Astrocyte of the cerebellum (primary cell): ENCODE measurements around the gene CALML6.

Source experiments
- DNase-seq: peaks from one replicate; pipeline ENCODE4 v3.0.0-alpha.2; 2011; ENCODE audit warnings: low read depth
- H3K4me3 ChIP-seq: 2 replicates; pipeline ENCODE4 v1.5.1; 2011; ENCODE audit warnings: mild to moderate bottlenecking, low read depth, low read length, moderate library complexity
- in situ Hi-C: cut with HindIII; loops from 2 replicates; pipeline ENCODE4 v1.10.0; 2017; ENCODE audit warnings: low sequenced_read_pairs
- TF ChIP-seq, protein P1 (sequence below): IDR thresholded peaks from 2 replicates; pipeline ENCODE4 v1.5.1; 2012; ENCODE audit warnings: low read length, low read depth, moderate library complexity, mild to moderate bottlenecking; ENCODE audit errors: missing control alignments

The CALML6 gene

DNA sequence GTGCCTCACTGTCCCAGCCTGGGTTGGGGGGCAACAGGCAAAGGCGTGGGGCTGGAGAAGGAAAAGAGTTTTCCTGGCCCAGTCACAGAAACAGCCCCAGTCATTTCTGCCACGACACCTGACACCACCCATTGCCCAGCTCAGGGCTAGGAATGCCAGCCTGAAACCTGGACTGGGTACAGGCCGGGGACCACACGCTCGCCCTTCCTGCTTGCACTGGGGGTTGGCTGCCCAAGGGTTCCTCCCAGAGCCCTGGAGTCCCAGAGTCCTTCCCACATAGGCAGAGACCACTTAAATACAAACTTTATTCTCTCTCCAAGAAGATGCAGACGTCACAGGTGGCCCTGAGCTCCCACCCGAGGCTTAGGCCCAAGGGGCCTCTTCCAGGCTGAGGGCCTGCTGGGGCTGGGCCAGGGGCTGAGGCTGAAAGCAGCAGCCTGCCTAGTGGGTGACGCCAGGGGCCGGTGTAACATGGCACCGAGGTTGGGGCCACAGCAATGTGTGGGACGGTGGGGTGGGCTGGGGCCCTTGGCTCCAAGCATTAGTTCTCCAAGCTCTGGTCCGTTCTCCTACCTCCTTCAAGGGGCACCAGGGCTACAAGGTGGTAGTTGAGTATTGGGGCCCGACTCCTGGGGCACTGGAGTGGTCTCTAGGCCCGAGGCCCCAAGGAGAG is 2.4 kb downstream of the CALML6 start:
- no peak for DNase-seq
- in situ Hi-C loops = no loop called here
- H3K4me3 ChIP-seq = no peak overlapping the region
- TF ChIP-seq, protein P1, sequence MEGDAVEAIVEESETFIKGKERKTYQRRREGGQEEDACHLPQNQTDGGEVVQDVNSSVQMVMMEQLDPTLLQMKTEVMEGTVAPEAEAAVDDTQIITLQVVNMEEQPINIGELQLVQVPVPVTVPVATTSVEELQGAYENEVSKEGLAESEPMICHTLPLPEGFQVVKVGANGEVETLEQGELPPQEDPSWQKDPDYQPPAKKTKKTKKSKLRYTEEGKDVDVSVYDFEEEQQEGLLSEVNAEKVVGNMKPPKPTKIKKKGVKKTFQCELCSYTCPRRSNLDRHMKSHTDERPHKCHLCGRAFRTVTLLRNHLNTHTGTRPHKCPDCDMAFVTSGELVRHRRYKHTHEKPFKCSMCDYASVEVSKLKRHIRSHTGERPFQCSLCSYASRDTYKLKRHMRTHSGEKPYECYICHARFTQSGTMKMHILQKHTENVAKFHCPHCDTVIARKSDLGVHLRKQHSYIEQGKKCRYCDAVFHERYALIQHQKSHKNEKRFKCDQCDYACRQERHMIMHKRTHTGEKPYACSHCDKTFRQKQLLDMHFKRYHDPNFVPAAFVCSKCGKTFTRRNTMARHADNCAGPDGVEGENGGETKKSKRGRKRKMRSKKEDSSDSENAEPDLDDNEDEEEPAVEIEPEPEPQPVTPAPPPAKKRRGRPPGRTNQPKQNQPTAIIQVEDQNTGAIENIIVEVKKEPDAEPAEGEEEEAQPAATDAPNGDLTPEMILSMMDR = no peak

DNA sequence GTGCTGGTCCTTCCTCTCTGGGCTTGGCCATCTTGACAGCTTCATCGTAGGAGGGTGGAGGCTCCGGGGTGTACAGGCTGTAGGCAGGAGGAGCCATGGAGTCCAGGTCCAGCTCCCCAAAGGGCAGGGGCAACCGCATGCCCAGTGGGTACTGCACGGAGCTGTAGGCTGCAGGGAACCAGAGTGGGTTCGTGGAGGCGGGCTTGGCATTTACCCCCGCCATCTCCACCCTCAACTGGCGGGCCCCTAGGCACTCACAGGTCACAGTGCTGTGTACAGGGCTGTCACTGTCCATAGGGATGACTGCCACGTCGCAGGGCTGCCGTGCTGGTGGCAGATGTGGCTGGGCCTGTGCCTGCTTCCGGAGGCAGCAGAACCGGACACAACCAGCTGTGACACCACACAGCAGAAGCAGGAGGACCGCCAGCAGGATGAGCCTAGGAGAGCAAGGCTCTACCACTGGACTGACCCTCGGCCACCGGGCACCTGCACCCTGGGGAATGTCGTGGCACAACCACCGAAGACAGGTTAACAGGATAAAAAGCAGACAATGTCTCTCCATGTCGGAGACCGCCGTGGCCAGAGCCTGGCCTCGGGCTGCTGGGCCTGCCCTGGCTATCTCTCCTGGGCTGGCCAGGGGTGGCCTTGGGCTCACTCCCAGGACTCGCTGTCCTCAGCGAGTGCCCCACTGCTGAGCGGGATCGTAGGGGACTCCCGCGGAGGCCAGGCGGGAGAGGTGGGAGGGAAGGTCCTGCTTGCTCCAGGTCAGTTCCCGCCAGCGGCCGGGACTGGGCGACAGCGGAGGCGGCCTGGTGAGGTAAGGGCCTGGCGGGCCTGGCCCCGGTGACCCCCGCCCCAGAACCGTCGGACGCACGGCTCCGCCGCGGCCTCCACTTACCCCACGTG is 3.2 kb downstream of the CALML6 start:
- DNase-seq = no peak
- in situ Hi-C loops = no loop called here
- TF ChIP-seq, protein P1 = no peak
- peak overlapping the region; percentile 43 for H3K4me3 ChIP-seq

DNA sequence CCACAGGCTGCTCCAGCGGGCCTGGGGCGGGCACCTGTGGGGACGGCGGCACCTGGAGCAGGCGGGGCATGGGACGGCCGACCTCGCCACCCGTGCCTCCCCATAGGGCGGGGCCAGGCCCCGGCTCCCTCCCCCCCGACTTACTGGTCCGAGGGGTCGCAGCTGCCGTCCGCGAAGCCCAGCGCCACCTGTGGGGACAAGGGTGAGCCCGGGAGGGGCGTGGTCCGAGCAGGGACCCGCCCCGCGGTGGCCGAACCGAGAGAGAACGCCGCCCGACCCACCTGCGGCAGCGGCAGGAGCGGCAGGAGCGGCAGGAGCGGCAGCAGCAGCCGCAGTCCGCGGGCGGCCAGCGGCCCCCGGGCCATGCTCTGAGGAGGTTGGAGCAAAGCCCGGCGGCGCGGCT is 3.8 kb downstream of the CALML6 start, which contains the start of gene TMEM52:
TSS of gene TMEM52 (minus strand) at position 379 of the 403 bp plus-strand sequence. CDS start at position 365, 14 bp downstream.
- peak within 1 kb of the TSS; percentile 43 for H3K4me3 ChIP-seq
- in situ Hi-C loops = no loop called here
- no peak for DNase-seq
- TF ChIP-seq, protein P1 = no peak

DNA sequence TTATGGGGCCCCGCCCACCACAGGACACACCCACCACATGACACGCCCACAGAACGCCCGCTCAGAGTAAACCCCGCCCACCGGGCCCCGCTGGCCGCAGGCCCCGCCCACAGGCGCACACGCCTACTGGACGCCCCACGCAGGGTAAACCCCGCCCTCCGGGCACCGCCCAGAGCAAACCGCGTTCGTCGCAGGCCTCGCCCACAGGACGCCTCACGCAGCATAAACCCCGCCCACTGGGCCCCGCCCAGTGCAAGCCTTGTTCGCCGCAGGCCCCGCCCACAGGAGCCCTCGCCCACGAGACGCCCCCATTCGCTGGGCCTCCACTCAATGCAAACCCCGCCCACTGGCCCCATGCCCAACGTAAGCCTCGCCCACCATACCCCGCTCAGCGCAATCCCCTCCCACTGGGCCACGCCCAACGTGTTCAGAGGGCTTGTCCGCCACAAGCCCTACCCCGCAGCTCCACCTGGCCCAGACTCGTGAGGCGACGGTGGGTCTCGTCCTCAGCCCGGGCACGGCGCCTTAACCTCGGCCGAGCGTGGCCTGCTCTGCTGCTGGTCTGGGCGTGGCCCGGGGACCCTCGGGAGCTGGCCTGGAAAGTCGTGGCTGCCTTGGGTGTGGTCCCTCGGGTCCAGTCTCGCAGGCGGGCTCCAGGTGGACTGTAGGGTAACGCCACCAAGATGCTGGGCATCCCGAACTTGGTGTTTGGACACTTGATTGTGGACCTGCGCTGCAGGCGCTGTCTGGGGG is 4.4 kb downstream of the CALML6 start:
- DNase-seq = peak; percentile 79
- in situ Hi-C loops = no loop called here
- peak overlapping the region; percentile 43 for H3K4me3 ChIP-seq
- TF ChIP-seq, protein P1 = no peak

DNA sequence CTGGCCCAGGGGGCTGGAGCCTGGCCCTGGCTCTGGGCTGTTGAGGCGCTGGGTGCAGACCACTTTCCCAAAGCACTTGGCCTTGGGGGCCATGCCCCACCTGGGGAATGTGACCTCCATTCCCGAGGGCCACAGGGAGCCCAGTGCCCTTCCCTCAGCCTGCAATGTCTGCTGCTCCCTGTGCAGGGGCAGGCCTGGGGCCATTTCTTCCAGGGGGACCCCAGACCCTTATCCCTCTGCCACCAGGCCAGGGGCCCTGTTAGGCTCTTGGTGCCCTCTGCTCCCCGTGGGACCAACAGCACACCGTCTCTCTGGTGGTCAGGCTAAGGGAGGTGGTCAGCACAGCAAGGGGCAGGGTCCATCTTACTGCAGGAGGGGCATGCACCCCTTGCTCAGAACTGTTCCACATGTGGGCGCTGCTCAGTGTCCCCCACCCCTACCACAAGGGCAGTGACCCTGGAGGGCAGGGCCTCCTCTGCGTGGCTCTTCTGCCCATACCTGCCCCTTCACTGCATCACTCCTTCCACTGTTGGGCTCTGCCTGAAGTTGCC is 5.1 kb downstream of the CALML6 start:
- H3K4me3 ChIP-seq = no peak overlapping the region
- TF ChIP-seq, protein P1 = no peak
- in situ Hi-C loops = no loop called here
- DNase-seq = no peak
